B cell (primary cell): ENCODE data around the gene CLCF1. TPM values are rescaled to one million over a fixed set of nuclear protein-coding genes. Genes with fewer than 3 reads are reported as not detected.
A peak's percentile ranks its signal among the peaks of the same experiment; 100 is the strongest.

ENCODE experiments used
- ATAC-seq: fragments of 200-7000 bp; cut with Tn5 transposase; one replicate; pipeline ENCODE4 v1.10.0; 2021; ENCODE audit warnings: low read depth, mild to moderate bottlenecking, moderate number of reproducible peaks, moderate library complexity
- CTCF ChIA-PET: fragments of 350-600 bp; sonication (Branson Sonifier 250); formaldehyde crosslinking; loops from one replicate; lab custom pipeline; 2021; ENCODE audit warnings: antibody characterized with exemption, inconsistent platforms; lab: Charles Lee
- POLR2A ChIA-PET: fragments of 350-600 bp; sonication (Branson Sonifier 250); formaldehyde crosslinking; loops from one replicate; lab custom pipeline; 2021; ENCODE audit warnings: antibody characterized with exemption; lab: Charles Lee
- DNase-seq: peaks from one replicate; pipeline ENCODE4 v3.0.0; 2013
- H2AFZ ChIP-seq: 2 replicates; pipeline ENCODE4 v1.6.1; 2012; ENCODE audit warnings: mild to moderate bottlenecking, low read depth, low read length; ENCODE audit not compliant: insufficient read depth, poor library complexity, severe bottlenecking
- H3K27ac ChIP-seq, 2 donors: 1 replicate in 1 of 2; 2 replicates in 1 of 2; pipeline ENCODE4 v1.5.1; 2012 to 2013; ENCODE audit warnings: low read length in 2 of 2, mild to moderate bottlenecking in 2 of 2, moderate library complexity in 1 of 2
- H3K27me3 ChIP-seq, 4 experiments: fragments of 200-600 bp in 1 of 4; sonication (generic) in 1 of 4; replicated peaks in 1 of 4; 1 replicate in 2 of 4; 2 replicates in 2 of 4; pipeline versions ENCODE4 v1.6.1 to v1.7.0; 2013 to 2016; ENCODE audit warnings: low read length in 3 of 4, mild to moderate bottlenecking in 2 of 4, mixed read lengths in 1 of 4, moderate library complexity in 1 of 4; ENCODE audit not compliant: insufficient read depth in 4 of 4, control insufficient read depth in 3 of 4; ENCODE audit errors: control extremely low read depth in 1 of 4
- H3K36me3 ChIP-seq, 2 experiments: replicated peaks in 1 of 2; 1 replicate in 1 of 2; 2 replicates in 1 of 2; pipeline versions ENCODE4 v1.6.1 to v1.7.1; 2013; ENCODE audit warnings: low read length in 1 of 2; ENCODE audit not compliant: insufficient read depth in 2 of 2, control insufficient read depth in 1 of 2; ENCODE audit errors: control extremely low read depth in 1 of 2, extremely low read depth in 1 of 2
- H3K4me1 ChIP-seq, 2 donors: fragments of 200-600 bp in 1 of 2; sonication (generic) in 1 of 2; 1 replicate in 1 of 2; 2 replicates in 1 of 2; pipeline versions ENCODE4 v1.5.1 to v1.6.1; 2013 to 2017; ENCODE audit warnings: low read length in 2 of 2; ENCODE audit not compliant: control insufficient read depth in 2 of 2, insufficient read depth in 2 of 2
- H3K4me2 ChIP-seq: replicated peaks from 2 replicates; pipeline ENCODE3; 2012; ENCODE audit warnings: mild to moderate bottlenecking, low read depth, low read length; ENCODE audit not compliant: poor library complexity, severe bottlenecking
- H3K4me3 ChIP-seq, 5 experiments: fragments of 200-600 bp in 1 of 5; sonication (generic) in 1 of 5; 1 replicate in 3 of 5; 2 replicates in 2 of 5; pipeline versions ENCODE4 v1.5.1 to v1.7.0; 2011 to 2016; ENCODE audit warnings: low read length in 4 of 5, mild to moderate bottlenecking in 4 of 5, low read depth in 2 of 5, control low read depth in 1 of 5, moderate library complexity in 1 of 5; ENCODE audit not compliant: insufficient read depth in 1 of 5; ENCODE audit errors: control extremely low read depth in 1 of 5, extremely low read depth in 1 of 5
- H3K79me2 ChIP-seq: fragments of 200-600 bp; sonication (generic); one replicate; pipeline ENCODE4 v1.6.0; 2016; ENCODE audit warnings: low read length; ENCODE audit not compliant: control insufficient read depth, insufficient read depth
- H3K9ac ChIP-seq: fragments of 200-600 bp; sonication (generic); 2 replicates; pipeline ENCODE4 v1.6.1; 2017; ENCODE audit warnings: mild to moderate bottlenecking, low read length, moderate library complexity
- H3K9me3 ChIP-seq, 3 donors: one replicate each; pipeline versions ENCODE4 v1.6.1 to v1.7.1; 2013; ENCODE audit warnings: low read length in 2 of 3; ENCODE audit not compliant: control insufficient read depth in 2 of 3, insufficient read depth in 1 of 3; ENCODE audit errors: control extremely low read depth in 1 of 3
- H4K20me1 ChIP-seq: 2 replicates; pipeline ENCODE4 v1.6.0; 2012; ENCODE audit warnings: mild to moderate bottlenecking, low read length; ENCODE audit not compliant: insufficient read depth, control insufficient read depth, poor library complexity, severe bottlenecking
- H3K27ac Mint-ChIP-seq: one replicate; pipeline ENCODE4 v1.8.0; 2021; ENCODE audit warnings: mixed read lengths
- H3K27me3 Mint-ChIP-seq: one replicate; pipeline ENCODE4 v1.8.0; 2021; ENCODE audit warnings: mixed read lengths
- H3K4me1 Mint-ChIP-seq: one replicate; pipeline ENCODE4 v1.8.0; 2021; ENCODE audit warnings: mixed read lengths
- H3K4me3 Mint-ChIP-seq: one replicate; pipeline ENCODE4 v1.8.0; 2021; ENCODE audit warnings: mixed read lengths
- H3K9me3 Mint-ChIP-seq: one replicate; pipeline ENCODE4 v1.8.0; 2022; ENCODE audit warnings: mixed read lengths; ENCODE audit not compliant: insufficient read depth
- EZH2 ChIP-seq: IDR thresholded peaks from 2 replicates; pipeline ENCODE4 v1.6.1; 2012; ENCODE audit warnings: borderline replicate concordance, low read depth, mild to moderate bottlenecking, moderate library complexity, low read length; ENCODE audit not compliant: insufficient read depth, poor library complexity, severe bottlenecking
- WGBS: methylation state at CpG from one replicate; pipeline ENCODE4 v1.1.5; 2013; ENCODE audit warnings: missing lambda C conversion rate; ENCODE audit not compliant: insufficient coverage; 5-methylcytosine and 5-hydroxymethylcytosine counted together
- intact Hi-C: fragments of 100-400 bp; cut with micrococcal nuclease; formaldehyde crosslinking; loops from one replicate; pipeline ENCODE4 v1.10.0; 2022
- polyA plus RNA-seq: library from polyadenylated mRNA; depleted of rRNA; stranded (reverse); fragments of >200 nt; gene quantifications from 2 replicates; pipeline ENCODE4 v1.2.3, GENCODE V29; 2012
- total RNA-seq, 2 donors: library from RNA; stranded (reverse); fragments of 120-200 nt in 1 of 2; gene quantifications; 1 replicate in 1 of 2; 2 replicates in 1 of 2; pipeline versions ENCODE4 v1.2.3 to v1.2.4, GENCODE V29; 2013 to 2022
- TF ChIP-seq, protein P1 (sequence below): fragments of 200-600 bp; IDR thresholded peaks from one replicate; pipeline ENCODE4 v1.8.0; 2022; ENCODE audit warnings: antibody characterized with exemption, mild to moderate bottlenecking

Gene CLCF1
- total and polyA plus RNA-seq, 2 donors (not counting 1 experiment from before 2014, with no cell fraction given) = 29.1 to 44.6 TPM

DNA sequence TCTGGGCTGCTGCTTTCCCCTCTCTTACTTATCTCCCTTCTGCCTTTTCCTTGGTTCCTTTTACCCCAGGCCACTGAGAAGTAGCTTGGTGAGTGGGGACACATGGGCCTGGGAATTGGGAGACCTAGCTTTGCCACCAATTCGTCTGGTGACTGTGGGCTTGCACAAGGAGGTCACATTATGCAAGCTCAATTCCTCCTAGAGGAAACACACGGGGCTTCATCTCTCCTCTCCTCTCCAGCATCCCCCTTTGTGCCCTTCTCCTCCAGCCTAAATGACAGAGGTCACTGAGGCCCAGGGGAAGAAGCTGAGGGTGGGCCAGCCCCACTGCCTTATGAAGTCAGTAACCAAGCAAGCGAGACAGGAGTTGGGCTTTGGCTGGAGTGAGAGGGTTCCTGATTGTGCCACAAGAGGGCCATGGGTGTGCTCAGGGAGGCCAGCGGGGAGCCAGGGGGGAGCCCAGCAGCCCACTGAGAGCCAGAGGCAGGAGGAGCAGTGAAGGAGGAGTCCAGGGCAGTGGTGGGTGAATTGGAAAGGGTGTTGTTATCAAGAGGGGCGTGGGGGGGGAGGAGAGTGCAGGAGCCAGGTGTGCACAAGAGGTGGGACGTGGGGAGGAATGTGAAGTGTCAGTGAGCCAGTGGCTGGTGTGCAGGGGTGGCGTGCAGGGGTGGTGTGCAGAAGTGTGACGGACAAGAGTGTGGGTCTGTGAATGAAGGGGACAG is 2.0 kb downstream of the CLCF1 start:
- Mint-ChIP-seq H3K9me3 (no peaks in the 10 kb centered on the region), H3K27me3 (no peaks in the 10 kb centered on the region), H3K4me1 (peaks cover 70% of the 10 kb centered on the region), H3K4me3 (peak overlapping the region; percentile 92), H3K27ac (peak overlapping the region; percentile 72)
- H3K9me3 ChIP-seq = no peaks in the 10 kb centered on the region
- H3K4me3 ChIP-seq = peak overlapping the region in 4 of 5 experiments; percentile 54 to 95 (median 76)
- no peak overlapping the region for H2AFZ ChIP-seq
- H3K79me2 ChIP-seq = peaks cover 66% of the 10 kb centered on the region
- H3K4me2 ChIP-seq = peak overlapping the region; percentile 93
- H3K4me1 ChIP-seq = peaks cover 68 to 72% of the 10 kb centered on the region in 2 donors
- H3K9ac ChIP-seq = peak overlapping the region; percentile 88
- peak overlapping the region in 1 of 2 donors; percentile 52 for H3K27ac ChIP-seq
- no peaks in the 10 kb centered on the region for H3K27me3 ChIP-seq
- POLR2A ChIA-PET = interaction anchor here (0.5 to 14.2 kb wide), 12 partner anchors 8 to 131 kb away, joined by 3 to 323 read pairs (median 3); partner anchors contain the start of genes POLD4 and RAD9A
- intact Hi-C loops = no loop called here
- CTCF ChIA-PET = interaction anchor here (0.8 to 42.2 kb wide), 8 partner anchors 0 to 277 kb away, joined by 3 to 2379 read pairs (median 4); partner anchors contain the start of genes CLCF1, POLD4, PPP1CA and RAD9A
- TF ChIP-seq, protein P1, sequence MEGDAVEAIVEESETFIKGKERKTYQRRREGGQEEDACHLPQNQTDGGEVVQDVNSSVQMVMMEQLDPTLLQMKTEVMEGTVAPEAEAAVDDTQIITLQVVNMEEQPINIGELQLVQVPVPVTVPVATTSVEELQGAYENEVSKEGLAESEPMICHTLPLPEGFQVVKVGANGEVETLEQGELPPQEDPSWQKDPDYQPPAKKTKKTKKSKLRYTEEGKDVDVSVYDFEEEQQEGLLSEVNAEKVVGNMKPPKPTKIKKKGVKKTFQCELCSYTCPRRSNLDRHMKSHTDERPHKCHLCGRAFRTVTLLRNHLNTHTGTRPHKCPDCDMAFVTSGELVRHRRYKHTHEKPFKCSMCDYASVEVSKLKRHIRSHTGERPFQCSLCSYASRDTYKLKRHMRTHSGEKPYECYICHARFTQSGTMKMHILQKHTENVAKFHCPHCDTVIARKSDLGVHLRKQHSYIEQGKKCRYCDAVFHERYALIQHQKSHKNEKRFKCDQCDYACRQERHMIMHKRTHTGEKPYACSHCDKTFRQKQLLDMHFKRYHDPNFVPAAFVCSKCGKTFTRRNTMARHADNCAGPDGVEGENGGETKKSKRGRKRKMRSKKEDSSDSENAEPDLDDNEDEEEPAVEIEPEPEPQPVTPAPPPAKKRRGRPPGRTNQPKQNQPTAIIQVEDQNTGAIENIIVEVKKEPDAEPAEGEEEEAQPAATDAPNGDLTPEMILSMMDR = peak; percentile 60
- no peak for TF ChIP-seq EZH2
- DNase-seq = peak; percentile 75
- peaks cover 0 to 12% of the 10 kb centered on the region in 2 experiments for H3K36me3 ChIP-seq
- peaks cover 59% of the 10 kb centered on the region for H4K20me1 ChIP-seq
- peak; percentile 18 for ATAC-seq
- WGBS = 32% methylated on average over 7 of the region's 8 CpGs
